GM20431 (cell line): ENCODE measurements around the gene HEPACAM.

Experiments used
- in situ Hi-C: fragments of 300-500 bp; cut with MseI, MboI; formaldehyde crosslinking; loops from one replicate; pipeline ENCODE4 v1.15.0; 2020; ENCODE audit warnings: low sequenced_read_pairs; ENCODE audit not compliant: unreplicated experiment

The HEPACAM gene

GRCh38 chr11:124874571-124875255 is 61.1 kb downstream of the HEPACAM start:
- in situ Hi-C loops: no loop called here

GRCh38 chr11:124873951-124874350 is 61.9 kb downstream of the HEPACAM start:
- in situ Hi-C loops: no loop called here

GRCh38 chr11:124872741-124873140 is 63.1 kb downstream of the HEPACAM start:
- in situ Hi-C loops: no loop called here

GRCh38 chr11:124872280-124872679 is 63.6 kb downstream of the HEPACAM start:
- in situ Hi-C loops: no loop called here

- in situ Hi-C loops: no loop called here
Observed at GRCh38 chr11:124870430-124870829, 65.4 kb downstream of the HEPACAM start.

GRCh38 chr11:124869856-124870387 is 65.9 kb downstream of the HEPACAM start:
- in situ Hi-C loops: no loop called here

- in situ Hi-C loops: no loop called here
Observed at GRCh38 chr11:124869331-124869730, 66.5 kb downstream of the HEPACAM start.
